Esophagus squamous epithelium (tissue), 5 donors: ENCODE data around the gene ZNF468. TPM values are rescaled to one million over a fixed set of nuclear protein-coding genes. Genes with fewer than 3 reads are reported as not detected.

Source experiments
- DNase-seq: peaks from one replicate; lab custom pipeline; 2025; lab: John Stamatoyannopoulos, UW
- H3K27ac ChIP-seq, 4 donors: fragments of 200-600 bp; sonication (generic); one replicate each; pipeline ENCODE4 v1.5.1; 2016 to 2019; ENCODE audit warnings: mild to moderate bottlenecking in 1 of 4
- H3K27me3 ChIP-seq, 4 donors: fragments of 200-600 bp; sonication (generic); 1 replicate in 3 of 4; 2 replicates in 1 of 4; pipeline versions ENCODE4 v1.5.1 to v1.6.0; 2017 to 2021; ENCODE audit warnings: antibody characterized with exemption in 1 of 4
- H3K36me3 ChIP-seq, 3 donors: fragments of 200-600 bp; sonication (generic); one replicate each; pipeline ENCODE4 v1.5.1; 2016 to 2019
- H3K4me1 ChIP-seq, 3 donors: fragments of 200-600 bp; sonication (generic); one replicate each; pipeline ENCODE4 v1.5.1; 2017 to 2019
- H3K4me3 ChIP-seq, 4 donors: fragments of 200-600 bp; sonication (generic); 1 replicate in 3 of 4; 2 replicates in 1 of 4; pipeline ENCODE4 v1.5.1; 2016 to 2019; ENCODE audit warnings: mild to moderate bottlenecking in 2 of 4, moderate library complexity in 1 of 4
- H3K9me3 ChIP-seq, 3 donors: fragments of 200-600 bp; sonication (generic); one replicate each; pipeline ENCODE4 v1.5.1; 2016 to 2019
- CTCF ChIP-seq, 6 experiments: fragments of 450-650 bp in 4 of 6; fragments of 200-600 bp in 2 of 6; sonication (generic) in 2 of 6; IDR thresholded peaks; one replicate each; pipeline ENCODE4 v1.5.1; 2016 to 2019; ENCODE audit warnings: antibody characterized with exemption in 6 of 6, mild to moderate bottlenecking in 4 of 6, moderate library complexity in 4 of 6
- POLR2A ChIP-seq, 4 donors: fragments of 450-650 bp; IDR thresholded peaks; one replicate each; pipeline ENCODE4 v1.6.1; 2017; ENCODE audit warnings: antibody characterized with exemption in 4 of 4, mild to moderate bottlenecking in 4 of 4, moderate library complexity in 3 of 4
- WGBS, 2 donors: methylation state at CpG; one replicate each; pipeline ENCODE4 v1.1.5; 2018; 5-methylcytosine and 5-hydroxymethylcytosine counted together
- intact Hi-C: fragments of 100-400 bp; cut with DNase I; formaldehyde crosslinking; loops from one replicate; pipeline ENCODE4 v1.15.0; 2022
- total RNA-seq, 4 donors: library from RNA; depleted of rRNA; stranded (reverse); fragments of >200 nt; gene quantifications; one replicate each; pipeline ENCODE4 v1.1.0, GENCODE V29; 2016
- donor health status: DM: yes; HTN: yes; CAD: no.

ZNF468 gene
- total RNA-seq, 4 donors from 2014 or later = 9.1 to 15.1 (median 13.3) TPM

GRCh38 chr19:52897138-52897935, 39.9 kb upstream of the ZNF468 start, which contains the start of gene ZNF320:
TSS of gene ZNF320 (minus strand) at chr19:52897635. CDS start at chr19:52890255, 7,380 bp downstream.
- Histone ChIP-seq H3K36me3 (peaks cover 0 to 30% (median 0%) of the 10 kb centered on the region in 3 donors), H3K9me3 (no peaks in the 10 kb centered on the region), H3K4me3 (peak within 1 kb of the TSS; percentile 49 to 75 (median 68)), H3K27me3 (no peaks in the 10 kb centered on the region), H3K4me1 (peaks cover 4 to 25% (median 7%) of the 10 kb centered on the region in 3 donors), H3K27ac (peak within 1 kb of the TSS; percentile 88 to 92 (median 92))
- intact Hi-C loops = no loop called here
- 5 to 9% methylated on average over 17 to 45 of the region's 56 CpGs for WGBS, 2 donors
- TF ChIP-seq CTCF (IDR thresholded peaks at IDR 0.05) (no peak), POLR2A (IDR thresholded peaks at IDR 0.05) (peak in 2 of 4 donors; percentile 62 to 65)
- peak; percentile 72 for DNase-seq

- Histone ChIP-seq H3K36me3 (peaks cover 0 to 38% (median 0%) of the 10 kb centered on the region in 3 donors), H3K9me3 (no peaks in the 10 kb centered on the region), H3K27ac (peak overlapping the region; percentile 88 to 92 (median 92)), H3K27me3 (no peaks in the 10 kb centered on the region), H3K4me3 (peak overlapping the region; percentile 49 to 75 (median 68)), H3K4me1 (peaks cover 4 to 25% (median 7%) of the 10 kb centered on the region in 3 donors)
- intact Hi-C loops = no loop called here
- TF ChIP-seq POLR2A (IDR thresholded peaks at IDR 0.05) (no peak), CTCF (IDR thresholded peaks at IDR 0.05) (no peak)
- DNase-seq = no peak
- WGBS, 2 donors = 15 to 39% methylated on average over 10 to 21 of the region's 24 CpGs
These were observed 39.2 kb upstream of the ZNF468 start for GRCh38 chr19:52896431-52897137.

- H3K27me3 ChIP-seq = no peaks in the 10 kb centered on the region
- H3K9me3 ChIP-seq = peaks cover 0 to 3% (median 0%) of the 10 kb centered on the region in 3 donors
- peaks cover 0 to 4% (median 2%) of the 10 kb centered on the region in 3 donors for H3K4me1 ChIP-seq
- no peak for TF ChIP-seq POLR2A (IDR thresholded peaks at IDR 0.05)
- no peak for TF ChIP-seq CTCF (IDR thresholded peaks at IDR 0.05)
- no peak for DNase-seq
- H3K4me3 ChIP-seq = no peak overlapping the region
- intact Hi-C loops = no loop called here
- no peak overlapping the region for H3K27ac ChIP-seq
- WGBS, 2 donors = 35 to 60% methylated on average over 3 to 4 of the region's 4 CpGs
- peaks cover 0 to 87% (median 3%) of the 10 kb centered on the region in 3 donors for H3K36me3 ChIP-seq
These were observed 33.9 kb upstream of the ZNF468 start for GRCh38 chr19:52891336-52891735.

GRCh38 chr19:52889931-52890330, 32.5 kb upstream of the ZNF468 start:
- no peak for DNase-seq
- H3K36me3 ChIP-seq = peaks cover 0 to 94% (median 6%) of the 10 kb centered on the region in 3 donors
- intact Hi-C loops = no loop called here
- H3K27ac ChIP-seq = no peak overlapping the region
- TF ChIP-seq POLR2A (IDR thresholded peaks at IDR 0.05) (no peak), CTCF (IDR thresholded peaks at IDR 0.05) (no peak)
- H3K4me3 ChIP-seq = no peak overlapping the region
- H3K9me3 ChIP-seq = peaks cover 0 to 16% (median 9%) of the 10 kb centered on the region in 3 donors
- H3K27me3 ChIP-seq = no peaks in the 10 kb centered on the region
- H3K4me1 ChIP-seq = no peaks in the 10 kb centered on the region
- whole genome bisulfite sequencing, 2 donors = 84 to 85% methylated on average over 4 of the region's 4 CpGs
